GM12864 (cell line): Measurements from ENCODE around the gene DNM1.
A peak's percentile ranks its signal among the peaks of the same experiment; 100 is the strongest.

Experiments used
- DNase-seq: peaks from one replicate; pipeline ENCODE4 v3.0.0-alpha.2; 2011; ENCODE audit warnings: low read depth
- H3K4me3 ChIP-seq: 2 replicates; pipeline ENCODE4 v1.5.1; 2011; ENCODE audit warnings: mild to moderate bottlenecking, low read depth, low read length, control low read depth
- CTCF ChIP-seq: IDR thresholded peaks from 2 replicates; pipeline ENCODE4 v1.5.1; 2011; ENCODE audit warnings: low read depth, mild to moderate bottlenecking, moderate library complexity, low read length, control low read depth, inconsistent platforms; ENCODE audit errors: missing control alignments

The DNM1 gene

DNA sequence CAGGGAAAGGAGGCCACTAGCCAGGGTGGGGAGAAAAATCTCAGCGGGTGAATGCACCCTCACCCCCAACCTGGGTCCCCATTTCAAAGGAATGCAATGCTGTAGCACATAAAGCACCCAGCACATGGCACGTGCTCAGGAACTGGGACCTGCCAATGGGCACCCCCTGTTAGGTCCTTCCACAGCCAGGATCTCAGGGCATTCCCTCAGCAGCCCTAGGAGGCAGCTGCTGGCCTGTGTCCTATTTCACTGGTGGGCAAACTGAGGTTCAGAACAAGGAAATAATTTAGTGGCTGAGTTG, 8.8 kb downstream of the DNM1 start:
- H3K4me3 ChIP-seq: no peak overlapping the region
- TF ChIP-seq CTCF: no peak
- no peak for DNase-seq

GRCh38 chr9:128213746-128214497, 10.7 kb downstream of the DNM1 start:
- H3K4me3 ChIP-seq: no peak overlapping the region
- TF ChIP-seq CTCF: no peak

GRCh38 chr9:128214571-128215490, 11.7 kb downstream of the DNM1 start:
- no peak for TF ChIP-seq CTCF
- no peak for DNase-seq
- no peak overlapping the region for H3K4me3 ChIP-seq

More at GRCh38 chr9:128213746-128214497, 10.7 kb downstream of the DNM1 start:
- no peak for DNase-seq

- no peak for TF ChIP-seq CTCF
- no peak overlapping the region for H3K4me3 ChIP-seq
- DNase-seq: no peak
These were observed 12.6 kb downstream of the DNM1 start for GRCh38 chr9:128215491-128216409.

- DNase-seq: no peak
- TF ChIP-seq CTCF: no peak
- H3K4me3 ChIP-seq: no peak overlapping the region
These were observed 13.8 kb downstream of the DNM1 start for GRCh38 chr9:128216781-128217553.

DNA sequence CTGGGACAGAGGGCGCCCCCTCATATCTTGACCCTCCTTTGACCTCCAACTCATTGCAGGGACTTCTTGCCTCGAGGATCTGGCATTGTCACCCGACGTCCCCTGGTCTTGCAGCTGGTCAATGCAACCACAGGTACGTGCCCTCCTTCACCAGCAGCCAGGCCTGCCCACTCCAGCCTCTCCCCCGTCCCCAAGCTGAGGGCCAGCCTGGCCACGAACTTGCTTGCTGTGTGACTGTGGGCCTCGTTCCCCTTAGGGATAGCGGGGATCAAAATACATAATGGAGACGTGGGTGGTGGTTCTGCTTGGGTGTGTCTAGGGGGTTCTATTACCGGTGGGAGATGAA, 15.0 kb downstream of the DNM1 start:
- no peak for TF ChIP-seq CTCF
- no peak for DNase-seq
- H3K4me3 ChIP-seq: peak overlapping the region; percentile 53
